Pancreas (tissue), 10 donors: ENCODE measurements around the gene GNAQ. TPM values are rescaled to one million over a fixed set of nuclear protein-coding genes. Genes with fewer than 3 reads are reported as not detected.

Source experiments
- ATAC-seq, 4 donors: fragments of 200-7000 bp; cut with Tn5 transposase; one replicate each; pipeline versions ENCODE4 v1.8.0 to v1.9.1; 2020; ENCODE audit warnings: mild to moderate bottlenecking in 4 of 4, moderate library complexity in 4 of 4
- DNase-seq, 6 donors: peaks; one replicate each; pipeline ENCODE4 v3.0.0-alpha.2; 2020
- FAIRE-seq: peaks from 2 replicates; lab custom pipeline; 2012; peaks lifted over from hg19 to GRCh38; lab: Jason Lieb, UNC
- H3K27ac ChIP-seq, 4 donors: fragments of 200-600 bp; sonication (generic); 1 replicate in 3 of 4; 2 replicates in 1 of 4; pipeline versions ENCODE4 v1.5.0 to v1.8.0; 2020
- H3K27me3 ChIP-seq, 4 donors: fragments of 200-600 bp; one replicate each; pipeline ENCODE4 v1.8.0; 2021
- H3K36me3 ChIP-seq, 3 donors: fragments of 200-600 bp; sonication (generic) in 1 of 3; one replicate each; pipeline versions ENCODE4 v1.5.0 to v1.8.0; 2020 to 2021
- H3K4me1 ChIP-seq, 3 donors: fragments of 200-600 bp; one replicate each; pipeline ENCODE4 v1.8.0; 2021
- H3K4me3 ChIP-seq, 4 donors: fragments of 200-600 bp; sonication (generic) in 2 of 4; one replicate each; pipeline versions ENCODE4 v1.5.0 to v1.8.0; 2020 to 2021
- H3K9me3 ChIP-seq, 4 donors: fragments of 200-600 bp; one replicate each; pipeline ENCODE4 v1.8.0; 2021
- CTCF ChIP-seq, 4 donors: fragments of 200-600 bp; sonication (generic) in 3 of 4; IDR thresholded peaks; one replicate each; pipeline versions ENCODE4 v1.5.0 to v1.8.0; 2021; ENCODE audit warnings: antibody characterized with exemption in 4 of 4
- WGBS, 2 donors: extraction: QIAGEN DNeasy Blood & Tissue Kit; methylation state at CpG; one replicate each; pipeline ENCODE4 v1.1.7; 2013; 5-methylcytosine and 5-hydroxymethylcytosine counted together
- intact Hi-C, 3 donors: fragments of 100-400 bp; cut with DNase I; formaldehyde crosslinking; loops; one replicate each; pipeline versions ENCODE4 v1.11.1 to v1.14.2; 2022
- polyA plus RNA-seq, 2 donors: library from polyadenylated mRNA; stranded (reverse); fragments of 200-250 nt; gene quantifications; one replicate each; pipeline ENCODE4 v1.2.3, GENCODE V29; 2013
- total RNA-seq, 6 donors: library from RNA; stranded (reverse); fragmentation: NEBNext Ultra II Directional in 4 of 6; extraction: Animal tissue kit (Norgen Biotek cat#: 25700) in 4 of 6; gene quantifications; one replicate each; pipeline versions ENCODE4 v1.2.1 to v1.2.4, GENCODE V29; 2021 to 2023
- donor health status: healthy with polysubstance abuse.
- donor health status: DM: no; HTN: no; CAD: no; lungs with moderate emphysema.
- donor health status: DM: no; HTN: no; CAD: no.
- donor health status: control.
- donor health status: control.
- donor health status: Bipolar disorder and iron deficiency.
- donor health status: DM: yes; HTN: yes; CAD: no.
- donor health status: DM: no; HTN: no; CAD: no.
- donor health status: DM: no; HTN: no; CAD: no.
- donor health status: DM: yes; HTN: yes; CAD: no.

GNAQ gene
- total and polyA plus RNA-seq, 8 donors, result 6.7 to 33.8 (median 18.2) TPM

- intact Hi-C loops, result no loop called here
- Histone ChIP-seq H3K4me1 (peaks cover 19 to 49% (median 38%) of the 10 kb centered on the region in 3 donors), H3K4me3 (no peak overlapping the region), H3K36me3 (no peaks in the 10 kb centered on the region), H3K27me3 (no peaks in the 10 kb centered on the region), H3K27ac (no peak overlapping the region), H3K9me3 (no peaks in the 10 kb centered on the region)
- ATAC-seq (no peak), DNase-seq (no peak), FAIRE-seq (no peak)
- 88 to 94% methylated on average over 7 of the region's 7 CpGs for WGBS, 2 donors
- no peak for TF ChIP-seq CTCF (IDR thresholded peaks at IDR 0.05)
These were observed 48.9 kb downstream of the GNAQ start for GRCh38 chr9:77982581-77983319.

GRCh38 chr9:77981907-77982306 is 49.7 kb downstream of the GNAQ start:
- ATAC-seq (no peak), DNase-seq (no peak), FAIRE-seq (no peak)
- no peaks in the 10 kb centered on the region for H3K36me3 ChIP-seq
- no peak overlapping the region for H3K4me3 ChIP-seq
- H3K9me3 ChIP-seq, result no peaks in the 10 kb centered on the region
- peak overlapping the region in 2 of 4 donors; percentile 6 to 15 for H3K27ac ChIP-seq
- intact Hi-C loops, result no loop called here
- no peak for TF ChIP-seq CTCF (IDR thresholded peaks at IDR 0.05)
- 89 to 90% methylated on average over 1 of the region's 1 CpG for WGBS, 2 donors
- H3K27me3 ChIP-seq, result no peaks in the 10 kb centered on the region
- peaks cover 16 to 46% (median 30%) of the 10 kb centered on the region in 3 donors for H3K4me1 ChIP-seq

- WGBS, 2 donors, result 2 to 3% methylated on average over 2 of the region's 2 CpGs
- intact Hi-C loops, result no loop called here
- Histone ChIP-seq H3K27me3 (no peaks in the 10 kb centered on the region), H3K4me3 (no peak overlapping the region), H3K27ac (peak overlapping the region in 2 of 4 donors; percentile 6 to 15), H3K9me3 (no peaks in the 10 kb centered on the region), H3K36me3 (no peaks in the 10 kb centered on the region), H3K4me1 (peaks cover 16 to 41% (median 25%) of the 10 kb centered on the region in 3 donors)
- no peak for TF ChIP-seq CTCF (IDR thresholded peaks at IDR 0.05)
- ATAC-seq (peak; percentile 72 to 90 (median 86)), FAIRE-seq (no peak), DNase-seq (peak in 4 of 6 donors; percentile 42 to 64 (median 52))
These were observed 50.3 kb downstream of the GNAQ start for GRCh38 chr9:77981332-77981731.

GRCh38 chr9:77980622-77981021 is 51.0 kb downstream of the GNAQ start:
- Histone ChIP-seq H3K27me3 (no peaks in the 10 kb centered on the region), H3K36me3 (no peaks in the 10 kb centered on the region), H3K27ac (peak overlapping the region in 2 of 4 donors; percentile 6 to 15), H3K4me1 (peaks cover 16 to 34% (median 18%) of the 10 kb centered on the region in 3 donors), H3K4me3 (no peak overlapping the region), H3K9me3 (no peaks in the 10 kb centered on the region)
- TF ChIP-seq CTCF (IDR thresholded peaks at IDR 0.05), result no peak
- FAIRE-seq (no peak), ATAC-seq (peak in 1 of 4 donors; percentile 18), DNase-seq (no peak)
- intact Hi-C loops, result no loop called here
